Loucy (cell line): ENCODE results near the gene PPM1M.

Experiments used
- EZH2phosphoT487 ChIP-seq: fragments of 200-600 bp; IDR thresholded peaks from 2 replicates; pipeline ENCODE4 v1.6.1; 2018; ENCODE audit warnings: antibody characterized with exemption, mild to moderate bottlenecking, moderate library complexity, borderline replicate concordance
- TF ChIP-seq, protein P1 (sequence below): fragments of 200-600 bp; sonication (generic); conservative IDR thresholded peaks from 2 replicates; pipeline ENCODE4 v1.5.1; 2014; ENCODE audit warnings: mild to moderate bottlenecking, antibody characterized with exemption, low read length

DNA sequence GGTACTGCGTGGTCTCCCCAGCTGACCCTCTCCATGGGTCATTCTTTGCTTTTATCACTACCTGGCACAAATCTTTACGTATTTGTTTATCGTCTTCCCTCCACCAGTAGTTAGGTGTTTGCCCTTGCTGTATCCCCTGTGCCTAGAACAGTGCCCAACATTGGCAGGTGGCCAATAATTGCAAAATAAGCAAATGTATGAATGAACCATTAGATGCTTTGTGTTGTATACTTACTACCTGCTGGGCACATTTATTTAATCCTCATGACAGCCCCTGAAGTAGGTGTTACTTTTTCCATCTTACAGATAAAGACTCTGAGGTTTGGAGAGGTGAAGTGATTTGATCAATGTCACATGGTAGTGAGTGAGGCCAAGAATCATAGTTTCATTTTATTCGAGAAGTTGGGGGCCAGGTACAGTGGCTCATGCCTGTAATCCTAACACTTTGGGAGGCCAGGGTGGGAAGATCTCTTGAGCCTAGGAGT lies 4.6 kb upstream of the PPM1M start:
- TF ChIP-seq, protein P1, sequence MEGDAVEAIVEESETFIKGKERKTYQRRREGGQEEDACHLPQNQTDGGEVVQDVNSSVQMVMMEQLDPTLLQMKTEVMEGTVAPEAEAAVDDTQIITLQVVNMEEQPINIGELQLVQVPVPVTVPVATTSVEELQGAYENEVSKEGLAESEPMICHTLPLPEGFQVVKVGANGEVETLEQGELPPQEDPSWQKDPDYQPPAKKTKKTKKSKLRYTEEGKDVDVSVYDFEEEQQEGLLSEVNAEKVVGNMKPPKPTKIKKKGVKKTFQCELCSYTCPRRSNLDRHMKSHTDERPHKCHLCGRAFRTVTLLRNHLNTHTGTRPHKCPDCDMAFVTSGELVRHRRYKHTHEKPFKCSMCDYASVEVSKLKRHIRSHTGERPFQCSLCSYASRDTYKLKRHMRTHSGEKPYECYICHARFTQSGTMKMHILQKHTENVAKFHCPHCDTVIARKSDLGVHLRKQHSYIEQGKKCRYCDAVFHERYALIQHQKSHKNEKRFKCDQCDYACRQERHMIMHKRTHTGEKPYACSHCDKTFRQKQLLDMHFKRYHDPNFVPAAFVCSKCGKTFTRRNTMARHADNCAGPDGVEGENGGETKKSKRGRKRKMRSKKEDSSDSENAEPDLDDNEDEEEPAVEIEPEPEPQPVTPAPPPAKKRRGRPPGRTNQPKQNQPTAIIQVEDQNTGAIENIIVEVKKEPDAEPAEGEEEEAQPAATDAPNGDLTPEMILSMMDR: no peak
- no peak for TF ChIP-seq EZH2phosphoT487
